Measurements from ENCODE around the gene RAD54L. TPM values are rescaled to one million over a fixed set of nuclear protein-coding genes. Genes with fewer than 3 reads are reported as not detected.

RAD54L gene
- total and polyA plus RNA-seq, 3 donors from 2014 or later: 17.9 to 31.4 (median 24.5) TPM

GRCh38 chr1:46306159-46306530 lies 58.6 kb downstream of the RAD54L start:
- no peaks in the 10 kb centered on the region for H3K27me3 ChIP-seq
- no peak overlapping the region for H3K27ac ChIP-seq
- TF ChIP-seq, protein P1, sequence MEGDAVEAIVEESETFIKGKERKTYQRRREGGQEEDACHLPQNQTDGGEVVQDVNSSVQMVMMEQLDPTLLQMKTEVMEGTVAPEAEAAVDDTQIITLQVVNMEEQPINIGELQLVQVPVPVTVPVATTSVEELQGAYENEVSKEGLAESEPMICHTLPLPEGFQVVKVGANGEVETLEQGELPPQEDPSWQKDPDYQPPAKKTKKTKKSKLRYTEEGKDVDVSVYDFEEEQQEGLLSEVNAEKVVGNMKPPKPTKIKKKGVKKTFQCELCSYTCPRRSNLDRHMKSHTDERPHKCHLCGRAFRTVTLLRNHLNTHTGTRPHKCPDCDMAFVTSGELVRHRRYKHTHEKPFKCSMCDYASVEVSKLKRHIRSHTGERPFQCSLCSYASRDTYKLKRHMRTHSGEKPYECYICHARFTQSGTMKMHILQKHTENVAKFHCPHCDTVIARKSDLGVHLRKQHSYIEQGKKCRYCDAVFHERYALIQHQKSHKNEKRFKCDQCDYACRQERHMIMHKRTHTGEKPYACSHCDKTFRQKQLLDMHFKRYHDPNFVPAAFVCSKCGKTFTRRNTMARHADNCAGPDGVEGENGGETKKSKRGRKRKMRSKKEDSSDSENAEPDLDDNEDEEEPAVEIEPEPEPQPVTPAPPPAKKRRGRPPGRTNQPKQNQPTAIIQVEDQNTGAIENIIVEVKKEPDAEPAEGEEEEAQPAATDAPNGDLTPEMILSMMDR (IDR thresholded peaks at IDR 0.05): no peak
- no peak for DNase-seq
- WGBS, 2 donors: 77 to 87% methylated on average over 8 of the region's 8 CpGs
- H3K36me3 ChIP-seq (ENCODE audit: low read depth, missing control alignments): no peaks in the 10 kb centered on the region
- no peaks in the 10 kb centered on the region for H3K9me3 ChIP-seq
- intact Hi-C loops (cut with DNase I; ENCODE audit: low total_unique reads): no loop called here
- peaks cover 13% of the 10 kb centered on the region for H3K4me1 ChIP-seq
- no peak overlapping the region for H3K4me3 ChIP-seq

GRCh38 chr1:46309401-46310159 lies 62.0 kb downstream of the RAD54L start:
- Histone ChIP-seq H3K4me1 (peaks cover 6% of the 10 kb centered on the region), H3K9me3 (no peaks in the 10 kb centered on the region), H3K27me3 (no peaks in the 10 kb centered on the region), H3K4me3 (no peak overlapping the region), H3K36me3 (ENCODE audit: low read depth, missing control alignments) (no peaks in the 10 kb centered on the region), H3K27ac (no peak overlapping the region)
- WGBS, 2 donors: 90% methylated on average over 14 to 16 of the region's 16 CpGs
- TF ChIP-seq, protein P1 (IDR thresholded peaks at IDR 0.05): no peak
- TF ChIP-seq POLR2A (IDR thresholded peaks at IDR 0.05): no peak
- intact Hi-C loops (cut with DNase I; ENCODE audit: low total_unique reads): no loop called here
- DNase-seq: no peak

- H3K4me3 ChIP-seq: no peak overlapping the region
- no peaks in the 10 kb centered on the region for H3K27me3 ChIP-seq
- DNase-seq: no peak
- no peaks in the 10 kb centered on the region for H3K36me3 ChIP-seq (ENCODE audit: low read depth, missing control alignments)
- TF ChIP-seq, protein P1 (IDR thresholded peaks at IDR 0.05): no peak
- TF ChIP-seq POLR2A (IDR thresholded peaks at IDR 0.05): no peak
- 98 to 99% methylated on average over 4 of the region's 4 CpGs for WGBS, 2 donors
- H3K9me3 ChIP-seq: no peaks in the 10 kb centered on the region
- peaks cover 2% of the 10 kb centered on the region for H3K4me1 ChIP-seq
- H3K27ac ChIP-seq: no peak overlapping the region
- intact Hi-C loops (cut with DNase I; ENCODE audit: low total_unique reads): no loop called here
Measured at GRCh38 chr1:46310321-46310720, 62.8 kb downstream of the RAD54L start.

DNA sequence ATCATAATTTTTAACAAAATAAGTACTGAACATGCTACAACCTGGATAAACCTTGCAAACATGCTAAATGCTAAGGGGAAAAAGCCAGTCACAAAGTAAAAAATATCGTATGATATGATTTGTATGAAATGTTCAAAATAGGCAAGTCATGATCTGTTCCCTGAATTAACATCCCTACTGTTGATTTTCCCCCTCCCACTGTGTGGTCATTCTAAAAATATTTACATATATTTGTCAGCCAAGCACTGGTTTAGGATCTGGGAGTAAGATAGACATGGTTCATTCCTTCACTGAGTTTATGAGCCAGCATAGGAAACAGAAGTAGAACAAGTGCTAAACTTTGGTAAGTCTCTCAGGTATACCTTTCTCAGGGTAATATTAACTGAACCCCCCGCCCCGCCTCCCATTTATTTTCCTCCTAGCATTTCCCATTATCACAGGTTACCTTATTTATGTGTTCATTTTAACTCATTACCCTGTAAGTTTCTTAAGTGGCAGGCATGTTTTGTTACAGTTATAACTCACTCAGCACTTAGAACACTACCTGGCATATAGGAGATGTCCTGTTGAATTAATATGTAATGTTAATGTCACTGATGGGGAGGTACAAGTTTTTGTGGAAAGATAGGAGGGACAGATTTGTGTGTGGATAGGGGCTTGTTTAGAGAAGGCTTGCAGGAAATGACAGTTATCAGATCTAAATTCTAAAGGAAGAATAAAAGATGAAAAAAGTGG lies 68.3 kb downstream of the RAD54L start:
- Histone ChIP-seq H3K27me3 (no peaks in the 10 kb centered on the region), H3K4me1 (no peaks in the 10 kb centered on the region), H3K36me3 (ENCODE audit: low read depth, missing control alignments) (no peaks in the 10 kb centered on the region), H3K4me3 (no peak overlapping the region), H3K27ac (no peak overlapping the region), H3K9me3 (no peaks in the 10 kb centered on the region)
- whole genome bisulfite sequencing, 2 donors: 89 to 90% methylated on average over 3 of the region's 3 CpGs
- intact Hi-C loops (cut with DNase I; ENCODE audit: low total_unique reads): no loop called here
- DNase-seq: no peak
- no peak for TF ChIP-seq POLR2A (IDR thresholded peaks at IDR 0.05)
- TF ChIP-seq, protein P1 (IDR thresholded peaks at IDR 0.05): no peak
